ENCODE measurements around the gene CORO7.

DNA sequence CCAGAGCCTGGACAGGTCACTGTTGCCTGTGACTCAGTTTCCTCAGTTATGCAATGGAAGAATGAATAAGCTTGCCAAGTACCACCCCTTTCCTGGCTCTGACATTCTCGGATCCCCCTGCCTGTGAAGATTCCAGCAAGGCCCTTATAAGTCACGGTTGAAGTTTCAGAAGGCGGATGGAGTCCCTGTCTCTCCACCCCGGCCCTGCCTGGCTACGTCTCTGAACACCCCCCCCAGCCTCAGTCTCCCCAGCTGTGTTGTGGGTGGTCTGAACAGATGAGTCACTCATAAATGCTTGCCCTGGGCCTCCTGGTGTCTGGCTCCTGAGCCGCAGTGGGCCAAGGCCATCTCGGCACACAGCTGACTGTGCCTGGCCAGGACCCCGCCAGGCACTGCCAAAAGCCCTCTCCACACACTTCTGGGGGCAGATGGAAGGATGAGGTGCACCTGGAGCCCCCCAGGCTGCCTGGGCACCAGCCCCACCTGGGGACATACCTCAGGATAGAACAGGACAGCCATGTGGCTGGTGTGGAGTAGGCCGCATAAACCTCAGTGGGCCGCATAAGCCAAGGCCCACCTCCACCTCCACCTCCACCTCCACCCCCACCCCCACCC lies 29.3 kb downstream of the CORO7 start:
- TF ChIP-seq, protein P1, sequence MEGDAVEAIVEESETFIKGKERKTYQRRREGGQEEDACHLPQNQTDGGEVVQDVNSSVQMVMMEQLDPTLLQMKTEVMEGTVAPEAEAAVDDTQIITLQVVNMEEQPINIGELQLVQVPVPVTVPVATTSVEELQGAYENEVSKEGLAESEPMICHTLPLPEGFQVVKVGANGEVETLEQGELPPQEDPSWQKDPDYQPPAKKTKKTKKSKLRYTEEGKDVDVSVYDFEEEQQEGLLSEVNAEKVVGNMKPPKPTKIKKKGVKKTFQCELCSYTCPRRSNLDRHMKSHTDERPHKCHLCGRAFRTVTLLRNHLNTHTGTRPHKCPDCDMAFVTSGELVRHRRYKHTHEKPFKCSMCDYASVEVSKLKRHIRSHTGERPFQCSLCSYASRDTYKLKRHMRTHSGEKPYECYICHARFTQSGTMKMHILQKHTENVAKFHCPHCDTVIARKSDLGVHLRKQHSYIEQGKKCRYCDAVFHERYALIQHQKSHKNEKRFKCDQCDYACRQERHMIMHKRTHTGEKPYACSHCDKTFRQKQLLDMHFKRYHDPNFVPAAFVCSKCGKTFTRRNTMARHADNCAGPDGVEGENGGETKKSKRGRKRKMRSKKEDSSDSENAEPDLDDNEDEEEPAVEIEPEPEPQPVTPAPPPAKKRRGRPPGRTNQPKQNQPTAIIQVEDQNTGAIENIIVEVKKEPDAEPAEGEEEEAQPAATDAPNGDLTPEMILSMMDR (IDR thresholded peaks at IDR 0.05), result no peak
- TF ChIP-seq POLR2A (IDR thresholded peaks at IDR 0.05), result no peak
